Measurements from ENCODE around the gene ENO3.

GRCh38 chr17:4938069-4938491, 12.8 kb upstream of the ENO3 start:
- TF ChIP-seq CHD2 (IDR thresholded peaks at IDR 0.05; ENCODE audit: low read length, partially characterized antibody) (no peak), FOXJ3 (CRISPR knock-in tag; IDR thresholded peaks at IDR 0.05) (no peak), GABPA (IDR thresholded peaks at IDR 0.05; ENCODE audit: low read depth) (no peak)
- TF ChIP-seq, protein P1, sequence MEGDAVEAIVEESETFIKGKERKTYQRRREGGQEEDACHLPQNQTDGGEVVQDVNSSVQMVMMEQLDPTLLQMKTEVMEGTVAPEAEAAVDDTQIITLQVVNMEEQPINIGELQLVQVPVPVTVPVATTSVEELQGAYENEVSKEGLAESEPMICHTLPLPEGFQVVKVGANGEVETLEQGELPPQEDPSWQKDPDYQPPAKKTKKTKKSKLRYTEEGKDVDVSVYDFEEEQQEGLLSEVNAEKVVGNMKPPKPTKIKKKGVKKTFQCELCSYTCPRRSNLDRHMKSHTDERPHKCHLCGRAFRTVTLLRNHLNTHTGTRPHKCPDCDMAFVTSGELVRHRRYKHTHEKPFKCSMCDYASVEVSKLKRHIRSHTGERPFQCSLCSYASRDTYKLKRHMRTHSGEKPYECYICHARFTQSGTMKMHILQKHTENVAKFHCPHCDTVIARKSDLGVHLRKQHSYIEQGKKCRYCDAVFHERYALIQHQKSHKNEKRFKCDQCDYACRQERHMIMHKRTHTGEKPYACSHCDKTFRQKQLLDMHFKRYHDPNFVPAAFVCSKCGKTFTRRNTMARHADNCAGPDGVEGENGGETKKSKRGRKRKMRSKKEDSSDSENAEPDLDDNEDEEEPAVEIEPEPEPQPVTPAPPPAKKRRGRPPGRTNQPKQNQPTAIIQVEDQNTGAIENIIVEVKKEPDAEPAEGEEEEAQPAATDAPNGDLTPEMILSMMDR (IDR thresholded peaks at IDR 0.05) = no peak
- TF ChIP-seq, protein P2, sequence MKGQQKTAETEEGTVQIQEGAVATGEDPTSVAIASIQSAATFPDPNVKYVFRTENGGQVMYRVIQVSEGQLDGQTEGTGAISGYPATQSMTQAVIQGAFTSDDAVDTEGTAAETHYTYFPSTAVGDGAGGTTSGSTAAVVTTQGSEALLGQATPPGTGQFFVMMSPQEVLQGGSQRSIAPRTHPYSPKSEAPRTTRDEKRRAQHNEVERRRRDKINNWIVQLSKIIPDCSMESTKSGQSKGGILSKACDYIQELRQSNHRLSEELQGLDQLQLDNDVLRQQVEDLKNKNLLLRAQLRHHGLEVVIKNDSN (IDR thresholded peaks at IDR 0.05; ENCODE audit: borderline replicate concordance, low read depth) = no peak
